Hippocampal formation (tissue), 2 donors: Measurements from ENCODE around the gene SLC13A4.
A peak's percentile ranks its signal among the peaks of the same experiment; 100 is the strongest.
"Not testable (repeated sequence)": the region's sequence is repeated elsewhere in the genome, so short reads cannot be mapped to it uniquely, and the experiment has no call there.

Source experiments
- DNase-seq, 2 donors: peaks; one replicate each; lab custom pipeline; 2025; lab: John Stamatoyannopoulos, UW

The SLC13A4 gene

GRCh38 chr7:135662123-135662372 is 65.9 kb downstream of the SLC13A4 start:
- no peak for DNase-seq

- no peak for DNase-seq
These were observed 66.5 kb downstream of the SLC13A4 start for GRCh38 chr7:135661311-135662122.

- no peak for DNase-seq
These were observed 68.7 kb downstream of the SLC13A4 start for GRCh38 chr7:135659159-135659846.

- DNase-seq = no peak
These were observed 69.4 kb downstream of the SLC13A4 start for GRCh38 chr7:135658564-135658963.

GRCh38 chr7:135653340-135654080 is 74.5 kb downstream of the SLC13A4 start:
- DNase-seq = no peak

GRCh38 chr7:135650831-135651573 is 77.0 kb downstream of the SLC13A4 start:
- DNase-seq = no peak

- no peak for DNase-seq
These were observed 79.8 kb downstream of the SLC13A4 start for GRCh38 chr7:135648235-135648634.

GRCh38 chr7:135647755-135648154 is 80.2 kb downstream of the SLC13A4 start:
- DNase-seq = no peak

GRCh38 chr7:135645296-135645904 is 82.6 kb downstream of the SLC13A4 start:
- peak in 1 of 2 donors; percentile 79 for DNase-seq

- no peak for DNase-seq
These were observed 83.3 kb downstream of the SLC13A4 start for GRCh38 chr7:135644729-135645128.

GRCh38 chr7:135644154-135644553 is 83.8 kb downstream of the SLC13A4 start:
- no peak for DNase-seq

- not testable (repeated sequence) for DNase-seq
These were observed 88.3 kb downstream of the SLC13A4 start for GRCh38 chr7:135639690-135640089.

GRCh38 chr7:135634191-135634878 is 93.7 kb downstream of the SLC13A4 start:
- DNase-seq = no peak
